GM19467 (cell line): ENCODE results near the gene SMARCB1.

Experiments
- ATAC-seq: cut with Tn5 transposase; IDR thresholded peaks from one replicate; pipeline ENCODE4 v1.9.1; 2021; ENCODE audit warnings: mild to moderate bottlenecking, moderate library complexity; ENCODE audit not compliant: unreplicated experiment

Gene SMARCB1

DNA sequence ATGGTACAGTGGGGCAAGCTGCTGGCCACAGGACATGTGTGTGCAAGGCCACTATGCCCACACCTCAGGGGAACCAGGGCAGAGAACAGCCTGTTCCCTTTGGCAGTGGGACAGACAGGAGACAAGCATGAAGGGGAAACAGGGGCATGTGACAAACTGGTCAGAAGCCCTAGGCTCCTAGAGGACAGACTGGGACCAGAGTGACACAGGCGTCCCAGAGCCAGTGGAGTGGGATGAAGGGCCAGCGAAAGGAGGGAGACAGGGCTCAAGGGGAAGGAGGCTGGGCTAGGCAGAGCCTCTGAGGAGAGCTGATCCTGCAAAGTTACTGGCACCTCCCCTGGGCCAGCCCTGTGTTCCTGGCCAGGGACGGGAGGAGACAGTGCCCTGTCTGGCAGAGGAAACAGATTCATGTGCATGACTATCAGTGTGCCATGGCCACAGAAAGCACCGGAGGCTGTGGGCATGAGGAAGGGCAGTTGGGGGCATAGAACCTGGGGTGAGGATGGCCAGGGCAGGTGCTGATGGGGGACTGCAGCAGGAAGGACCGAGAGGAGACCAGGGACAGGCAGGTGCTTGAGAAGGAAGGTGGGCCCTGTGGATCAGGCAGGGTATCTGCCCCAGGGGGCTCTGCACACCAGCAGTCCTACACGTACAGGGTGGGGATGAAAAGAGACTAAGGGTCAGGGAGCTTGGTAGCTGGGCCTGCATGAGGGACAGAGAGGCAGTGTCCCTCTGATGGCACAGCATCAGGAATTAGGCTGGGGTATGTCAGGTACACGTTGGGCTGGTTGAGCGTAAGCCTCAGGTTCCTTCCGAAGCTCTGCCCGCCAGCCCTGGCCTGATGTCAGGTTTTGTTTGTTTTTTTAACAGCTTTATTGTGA is 42.3 kb downstream of the SMARCB1 start:
- no peak for ATAC-seq

DNA sequence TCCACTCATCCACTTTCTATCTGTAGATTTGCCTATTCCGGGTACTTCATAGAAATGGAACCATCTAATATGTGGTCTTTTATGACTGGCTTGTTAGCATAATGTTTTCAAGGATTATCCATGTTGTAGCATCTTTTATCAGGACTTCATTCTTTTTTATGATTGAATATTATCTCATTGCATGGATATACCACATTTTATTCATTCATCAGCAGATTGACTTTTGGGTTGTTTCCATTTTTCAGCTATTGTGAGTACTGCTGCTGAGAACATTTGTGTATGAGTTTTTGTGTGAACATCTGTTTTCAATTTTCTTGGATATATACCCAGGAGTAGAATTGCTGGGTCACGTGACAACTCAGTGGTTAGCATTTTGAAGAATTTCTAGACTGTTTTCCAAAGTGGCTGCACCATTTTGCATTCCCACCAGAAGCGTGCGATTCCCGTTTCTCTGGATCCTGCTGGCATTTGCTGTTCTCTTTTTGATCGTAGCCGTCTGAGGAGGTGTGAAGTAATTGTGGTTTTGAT is 43.1 kb downstream of the SMARCB1 start:
- no peak for ATAC-seq

DNA sequence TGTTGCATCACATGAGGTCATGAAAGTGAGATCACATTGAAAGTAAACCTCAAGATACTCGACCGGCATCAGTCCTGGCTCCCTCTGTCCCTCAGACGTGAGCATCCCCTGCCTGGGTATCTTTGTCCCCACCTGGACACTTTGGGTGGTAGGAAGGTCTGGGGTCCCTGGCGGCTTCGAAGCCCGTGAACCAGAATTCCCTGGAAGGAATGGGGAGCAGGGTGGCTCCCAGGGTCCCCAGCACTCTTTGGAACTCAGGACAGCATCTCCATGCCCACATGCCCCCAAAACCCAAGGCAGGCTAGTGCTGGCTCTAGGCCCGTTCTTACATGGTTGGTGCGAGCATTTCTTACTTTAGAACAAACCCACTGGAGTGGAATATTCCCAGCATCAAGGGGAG is 44.5 kb downstream of the SMARCB1 start:
- no peak for ATAC-seq

DNA sequence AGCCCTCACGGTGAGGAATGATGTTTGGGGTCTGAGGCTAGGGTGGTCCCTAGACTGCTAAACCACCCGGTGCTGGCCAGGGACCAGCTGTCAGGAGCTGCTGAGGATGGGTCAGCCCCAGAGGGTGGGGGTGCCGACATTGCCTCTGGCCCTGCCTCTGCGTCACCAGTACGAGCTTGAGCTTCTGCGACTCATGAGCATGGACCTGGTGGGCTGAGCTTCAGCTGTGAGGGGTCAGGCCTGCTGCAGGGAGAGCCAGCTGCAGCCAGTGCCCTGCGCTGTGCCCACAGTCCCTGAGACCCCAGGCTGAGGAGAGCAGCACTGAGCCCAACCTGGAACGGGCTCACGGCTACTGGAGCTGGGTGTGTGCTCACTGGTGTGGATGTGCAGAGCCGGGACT is 45.0 kb downstream of the SMARCB1 start:
- no peak for ATAC-seq

DNA sequence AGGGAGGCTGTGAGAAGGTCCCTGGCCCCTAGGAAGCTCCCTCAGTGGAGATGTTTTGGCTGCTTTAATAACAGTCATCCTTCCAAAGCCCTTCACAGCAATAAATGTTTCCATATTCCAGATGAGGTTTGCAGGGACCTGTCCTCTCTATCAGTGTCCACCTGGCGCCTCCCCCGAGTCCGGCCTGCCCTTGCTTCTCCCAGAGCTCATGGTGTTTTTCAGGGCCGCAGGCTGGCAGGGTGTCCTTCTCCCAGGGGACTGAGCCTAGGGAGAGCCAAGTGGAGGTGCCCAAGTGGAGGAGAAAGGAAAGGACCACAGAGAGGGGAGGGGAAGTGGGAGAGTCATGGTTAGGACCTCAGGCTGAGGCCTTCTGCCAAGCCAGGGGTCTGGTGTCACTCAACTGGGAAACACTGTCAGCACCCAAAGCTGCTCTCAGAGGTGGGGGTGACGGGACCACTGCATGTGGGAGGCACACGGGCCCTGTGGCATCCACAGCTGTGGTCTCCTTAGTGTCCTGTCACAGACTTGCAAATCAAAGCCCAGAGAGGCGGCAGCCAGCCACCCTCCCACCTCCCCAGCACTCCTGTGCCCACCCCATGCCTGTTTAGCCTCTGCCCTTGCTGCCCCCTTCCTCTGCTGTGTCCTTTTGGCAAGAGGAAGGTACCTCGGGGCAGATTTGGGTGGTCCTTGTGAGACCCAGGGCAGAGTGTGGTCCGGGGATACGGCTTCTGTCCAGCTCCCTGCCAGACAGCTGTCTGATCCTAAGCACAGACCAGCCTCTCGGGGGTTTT is 45.7 kb downstream of the SMARCB1 start:
- ATAC-seq: no peak

DNA sequence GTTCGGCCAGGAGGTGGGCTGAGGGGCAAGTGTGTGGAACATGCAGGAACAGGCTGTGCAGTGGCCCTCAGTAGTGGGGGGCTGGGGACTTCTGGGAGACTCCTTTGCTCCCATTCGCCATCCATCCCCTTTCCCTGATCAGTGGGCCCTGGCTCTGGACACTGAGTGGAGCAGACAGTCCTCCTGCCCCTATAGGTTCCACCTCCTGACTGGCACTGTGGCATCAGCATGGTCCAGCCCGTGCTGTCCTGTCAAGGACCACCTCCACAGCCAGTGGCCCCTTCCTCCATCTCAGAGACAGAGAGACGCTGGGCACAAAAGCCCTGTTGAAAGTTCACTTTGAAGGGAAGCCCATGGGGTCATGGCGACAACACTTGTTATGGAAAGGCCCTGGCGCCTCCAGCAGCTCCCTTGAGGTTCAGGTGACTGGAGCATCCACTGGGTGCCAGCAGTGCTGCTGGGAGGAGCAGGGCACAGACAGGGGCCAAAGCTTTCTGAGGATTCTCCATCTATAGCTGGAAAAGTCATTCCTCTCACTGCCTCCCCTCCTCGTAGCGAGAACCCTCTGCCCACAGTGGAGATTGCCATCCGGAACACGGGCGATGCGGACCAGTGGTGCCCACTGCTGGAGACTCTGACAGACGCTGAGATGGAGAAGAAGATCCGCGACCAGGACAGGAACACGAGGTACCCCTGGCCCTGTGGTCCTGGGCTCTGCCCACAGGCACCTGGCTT is 46.4 kb downstream of the SMARCB1 start:
- ATAC-seq: no peak

DNA sequence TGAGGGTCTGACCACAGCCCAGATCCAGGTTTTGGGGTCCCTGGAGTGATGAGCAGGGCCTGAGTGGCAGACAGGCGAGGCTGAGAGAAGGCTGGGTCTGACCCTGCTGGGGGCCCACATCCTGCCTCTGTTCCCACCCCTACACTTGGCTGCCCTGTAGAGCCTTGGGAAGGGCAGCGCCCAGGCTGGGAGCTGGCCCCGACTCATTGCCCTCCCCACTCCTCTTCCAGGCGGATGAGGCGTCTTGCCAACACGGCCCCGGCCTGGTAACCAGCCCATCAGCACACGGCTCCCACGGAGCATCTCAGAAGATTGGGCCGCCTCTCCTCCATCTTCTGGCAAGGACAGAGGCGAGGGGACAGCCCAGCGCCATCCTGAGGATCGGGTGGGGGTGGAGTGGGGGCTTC is 47.1 kb downstream of the SMARCB1 start:
- ATAC-seq: no peak

DNA sequence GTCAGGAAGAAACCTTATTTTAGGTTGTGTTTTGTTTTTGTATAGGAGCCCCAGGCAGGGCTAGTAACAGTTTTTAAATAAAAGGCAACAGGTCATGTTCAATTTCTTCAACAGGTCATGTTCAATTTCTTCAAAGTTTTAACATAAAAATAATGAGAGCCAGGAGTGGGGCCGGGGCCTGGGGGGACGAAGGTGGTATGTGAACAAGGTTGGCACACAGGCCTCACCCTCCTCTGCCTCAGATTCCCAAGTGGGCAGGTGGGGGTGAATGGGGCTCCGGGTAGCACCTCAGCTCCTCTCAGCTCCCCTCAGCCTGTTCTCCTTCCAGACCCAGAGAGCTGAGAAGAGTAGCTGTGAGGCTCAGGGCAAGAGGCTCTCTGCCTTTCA is 47.6 kb downstream of the SMARCB1 start:
- ATAC-seq: no peak

DNA sequence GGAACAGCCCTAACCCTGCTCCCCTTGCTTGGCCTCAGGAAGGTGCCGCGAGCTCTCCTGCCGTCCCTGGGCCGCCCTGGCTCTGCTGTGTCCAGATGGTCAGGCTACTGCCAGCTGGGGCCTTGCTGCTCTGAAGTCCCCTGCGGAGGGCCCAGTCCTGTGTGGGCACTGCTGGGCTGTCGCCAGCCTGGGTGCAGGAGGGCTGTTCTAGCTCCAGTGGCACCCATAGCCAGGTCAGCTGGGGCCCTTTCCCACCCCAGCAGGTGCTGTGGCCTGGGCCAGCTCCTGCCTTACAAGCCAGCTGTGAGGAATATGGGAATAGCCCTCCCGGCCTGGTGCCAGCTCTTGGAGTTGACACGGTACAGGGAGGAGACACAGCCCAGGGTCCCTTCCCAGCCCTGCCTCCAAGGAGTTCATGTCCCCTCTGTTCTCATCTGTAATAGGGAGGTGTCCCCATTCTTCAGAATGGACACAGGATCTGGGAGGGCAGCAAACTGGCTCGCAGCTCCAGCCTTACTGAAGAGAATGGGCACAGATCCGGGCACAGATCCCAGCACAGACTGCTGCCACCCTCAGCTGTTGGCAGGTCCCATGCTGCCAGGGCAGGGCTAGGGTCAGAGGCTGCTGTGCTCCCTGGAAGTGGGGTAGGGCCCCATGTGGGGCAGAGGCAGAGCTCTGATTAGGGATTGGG is 48.2 kb downstream of the SMARCB1 start:
- no peak for ATAC-seq

DNA sequence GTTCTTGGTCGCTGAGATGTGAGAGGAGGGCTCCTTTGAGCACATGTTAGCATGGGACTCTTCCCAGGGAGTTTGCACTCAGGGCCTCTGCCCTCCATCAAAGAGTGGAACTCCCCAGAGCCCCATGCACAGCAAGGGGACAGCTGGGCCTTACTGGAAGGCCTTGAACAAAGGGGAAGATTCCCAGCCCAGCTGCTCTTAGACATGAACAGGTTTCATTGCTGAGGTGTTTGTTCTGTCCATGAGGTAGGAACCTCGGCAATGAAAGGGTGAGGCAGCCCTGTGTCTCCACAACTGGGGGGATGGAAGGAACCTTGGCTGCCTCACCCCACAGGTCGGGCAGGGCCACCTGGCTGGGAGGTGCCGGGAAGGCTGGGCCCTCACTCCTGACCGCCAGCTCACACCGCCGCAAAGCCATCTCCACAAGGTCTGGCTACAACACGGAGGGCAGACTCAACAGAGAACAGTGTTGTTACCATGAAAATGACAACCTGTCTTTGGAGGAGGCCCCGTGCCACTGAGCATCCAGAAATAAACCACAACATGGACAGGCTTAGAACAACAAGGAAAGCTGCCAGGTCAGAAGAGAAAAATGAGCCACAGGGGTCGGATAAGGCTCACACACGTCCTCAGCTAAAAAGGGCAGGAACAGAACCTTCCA is 48.8 kb downstream of the SMARCB1 start:
- no peak for ATAC-seq

DNA sequence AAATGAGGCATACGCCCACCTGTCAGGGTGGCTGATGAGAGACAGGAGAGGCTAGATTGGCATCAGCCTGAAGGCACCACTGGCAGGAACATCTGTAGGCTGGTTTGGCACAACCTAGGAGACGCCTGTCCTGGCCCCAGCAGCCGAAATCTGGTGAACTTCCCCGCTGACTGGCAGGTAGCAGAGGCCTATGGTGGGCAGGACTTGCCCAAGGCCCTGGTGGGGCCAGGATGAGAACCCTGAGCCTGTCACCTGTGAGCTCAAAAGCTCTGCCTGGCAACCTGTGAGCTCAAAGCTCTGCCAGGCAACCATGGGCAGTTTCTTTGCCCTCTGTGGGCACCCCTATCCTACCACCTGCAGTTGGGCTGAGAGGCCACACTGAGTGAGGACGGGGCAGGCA is 49.5 kb downstream of the SMARCB1 start:
- no peak for ATAC-seq

DNA sequence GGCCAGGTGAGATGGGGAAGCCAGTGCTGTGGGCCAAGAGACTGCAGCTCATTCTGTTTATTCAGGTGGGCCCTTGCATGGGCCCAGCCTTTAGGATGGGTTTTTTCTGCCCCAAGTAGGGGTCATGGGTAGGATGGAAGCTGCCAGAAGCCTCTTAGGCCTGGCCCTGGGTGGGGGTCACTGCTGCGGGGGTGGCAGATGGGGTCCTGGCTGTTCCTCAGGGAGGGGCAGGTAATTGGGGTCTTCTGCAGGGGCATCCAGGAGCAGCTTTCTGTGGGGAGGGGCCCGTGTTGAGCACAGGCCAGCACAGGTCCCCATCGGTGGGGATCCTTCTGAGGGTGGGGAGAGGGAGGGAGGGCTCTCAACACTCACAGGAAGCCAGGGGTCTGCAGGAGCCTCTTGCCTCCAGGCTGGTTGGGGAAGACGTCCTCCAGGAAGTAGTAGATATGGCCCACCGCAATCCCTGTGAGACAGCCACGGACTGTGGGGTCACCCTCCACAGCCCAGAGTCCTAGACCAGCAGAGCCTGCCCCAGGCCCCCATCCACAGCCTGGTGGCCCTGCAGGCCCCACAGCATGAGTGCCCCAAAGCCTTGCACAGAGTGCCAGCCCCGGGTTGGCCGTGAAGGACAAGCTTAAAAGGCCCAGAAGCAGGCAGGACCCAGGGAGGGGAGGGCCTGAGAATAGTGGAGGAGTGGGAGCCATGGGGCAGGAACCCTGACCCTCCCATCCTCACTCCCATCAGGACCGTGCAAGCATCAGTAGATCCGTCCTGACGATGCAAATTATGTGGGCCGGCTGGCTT is 50.1 kb downstream of the SMARCB1 start:
- no peak for ATAC-seq

DNA sequence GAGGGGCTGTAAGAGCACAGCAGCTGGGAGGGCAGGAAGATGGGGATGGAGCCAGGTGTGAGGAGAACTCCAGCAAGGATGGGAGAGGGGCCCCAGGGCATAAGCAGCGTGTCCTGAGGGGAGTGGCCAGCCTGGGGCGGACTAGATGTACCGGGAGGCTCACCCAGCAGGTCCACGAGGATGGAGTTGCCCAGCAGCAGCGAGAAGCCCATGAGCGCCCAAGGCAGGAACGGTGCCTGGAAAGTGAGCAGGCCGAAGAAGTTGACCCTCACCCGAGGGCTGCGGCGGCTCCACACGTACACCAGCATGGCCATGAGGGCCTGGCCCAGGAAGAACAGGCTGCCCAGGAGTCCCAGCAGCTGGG is 50.7 kb downstream of the SMARCB1 start:
- ATAC-seq: no peak

DNA sequence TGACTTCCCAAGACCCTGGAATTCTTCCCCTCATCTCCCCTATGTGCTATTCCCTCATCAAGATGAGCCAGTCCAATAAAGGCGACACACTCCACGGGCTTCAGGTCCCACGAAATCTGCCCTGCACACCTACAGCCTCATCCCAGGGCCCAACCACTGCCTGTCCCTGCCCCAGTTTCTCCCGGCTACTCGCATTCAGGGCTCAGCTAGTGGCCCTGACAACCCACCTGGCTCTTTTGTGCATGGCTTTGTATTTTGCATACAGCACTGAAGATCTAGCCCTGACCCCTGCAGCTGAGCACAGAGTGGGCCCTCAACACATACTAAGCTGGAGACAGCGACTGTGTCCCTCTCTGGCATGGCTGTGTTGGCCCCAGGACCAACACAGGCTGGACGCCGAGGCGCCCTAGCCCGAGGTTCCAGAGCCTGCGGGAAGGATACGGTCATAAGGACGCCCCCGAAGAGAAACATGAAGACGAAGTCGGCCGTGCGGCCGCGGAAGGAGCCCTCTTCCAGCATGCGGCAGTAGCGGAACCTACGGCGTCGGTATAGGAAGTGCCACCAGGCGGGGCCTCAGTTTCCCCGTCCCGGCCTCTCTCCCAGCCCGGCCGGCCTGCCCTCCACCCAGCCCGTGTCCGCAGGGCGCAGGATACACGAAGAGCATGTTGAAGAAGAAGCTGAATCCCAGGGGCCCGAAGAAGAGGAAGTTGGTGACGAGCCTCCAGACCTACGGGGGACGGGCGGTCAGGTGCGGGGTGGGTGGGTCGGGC is 51.3 kb downstream of the SMARCB1 start:
- ATAC-seq: peak; percentile 10

DNA sequence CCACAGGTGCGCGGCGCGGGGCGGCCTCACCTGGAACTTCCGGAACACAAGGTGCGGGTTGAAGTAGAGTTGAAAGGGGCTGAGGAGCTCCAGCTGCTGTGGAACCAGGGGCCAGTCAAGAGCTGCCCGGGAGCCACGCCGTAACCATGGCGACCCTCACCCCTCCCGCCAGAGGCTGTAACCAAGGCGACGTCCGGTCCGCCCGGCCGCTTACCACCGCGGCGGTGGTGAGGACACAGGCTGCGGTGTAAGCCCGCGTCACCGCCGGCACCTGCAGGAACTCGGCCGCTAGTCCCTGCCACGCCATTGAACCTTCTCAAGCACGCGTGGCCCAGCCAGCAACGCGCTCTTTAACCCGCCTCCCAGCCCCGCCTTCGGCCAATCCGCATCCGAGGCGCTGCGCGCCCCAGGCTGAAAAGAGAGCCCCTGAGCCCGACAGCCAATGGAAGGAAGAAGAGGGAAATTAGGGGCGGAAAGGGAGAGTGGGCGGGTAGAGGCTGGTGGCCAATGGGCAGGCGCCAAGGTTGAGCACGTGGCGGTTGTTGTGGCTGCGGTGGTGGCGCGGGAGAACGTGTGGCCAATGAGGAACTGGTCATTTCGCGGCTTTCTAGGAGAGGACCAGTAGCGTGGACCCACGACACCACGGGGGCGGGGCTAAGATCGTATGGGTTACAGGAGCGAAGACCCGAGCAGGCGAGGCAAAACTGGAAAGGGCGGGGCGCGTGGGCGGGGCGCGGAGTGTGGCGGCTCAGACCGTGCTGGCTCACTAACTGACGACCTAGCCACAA is 52.1 kb downstream of the SMARCB1 start, which contains the start of gene DERL3:
Gene DERL3, minus strand, starts transcription at position 326 of the 788 bp plus-strand sequence. Its CDS starts 19 bp downstream, at position 307.
- ATAC-seq: peak; percentile 72

DNA sequence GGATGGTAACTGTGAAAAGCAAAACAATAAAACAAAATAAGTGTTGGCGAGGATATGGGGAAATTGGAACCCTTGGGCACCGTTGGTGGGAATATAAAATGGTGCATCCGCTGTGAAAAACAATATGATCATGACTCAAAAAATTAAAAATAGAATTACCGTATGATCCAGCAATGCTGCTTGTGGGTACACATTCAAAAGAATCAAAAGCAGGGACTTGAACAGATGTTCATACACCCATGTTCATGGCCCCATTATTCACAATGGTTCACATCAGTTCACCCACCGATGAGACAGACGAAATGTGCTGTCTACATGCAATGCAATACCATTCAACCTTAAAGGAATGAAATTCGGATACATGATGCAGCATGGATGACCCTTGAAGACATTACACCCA is 53.3 kb downstream of the SMARCB1 start:
- ATAC-seq: no peak

DNA sequence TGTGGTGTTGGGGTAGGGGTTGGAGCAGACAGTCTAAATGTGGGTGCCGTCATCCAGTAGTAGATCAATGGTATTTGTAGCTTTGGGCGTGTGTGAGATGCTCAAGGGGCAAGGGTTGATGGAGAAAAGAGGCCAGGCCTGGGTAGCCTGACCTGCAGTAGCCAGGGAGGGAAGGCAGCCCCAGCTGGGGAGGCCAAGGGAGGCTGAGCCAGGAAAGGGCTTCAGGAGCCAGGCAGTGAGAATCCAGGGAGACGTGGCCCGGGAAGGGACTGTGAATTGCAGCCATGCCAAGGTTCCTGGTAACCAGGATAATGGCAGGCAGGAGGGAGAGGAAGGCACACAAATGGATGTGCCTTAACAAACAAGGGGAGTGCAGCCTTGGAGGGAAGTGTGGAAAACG is 54.5 kb downstream of the SMARCB1 start:
- no peak for ATAC-seq
